Caco-2 (cell line): ENCODE results near the gene LRBA. TPM values are rescaled to one million over a fixed set of nuclear protein-coding genes. Genes with fewer than 3 reads are reported as not detected.

Source experiments
- BruUV-seq: library from RNA; stranded (reverse); fragments of 400-500 nt; replicated peaks from 2 replicates; lab custom pipeline; 2021; lab: Mats Ljungman, UMichigan
- CTCF ChIA-PET: fragments of 300-600 bp; sonication (Branson Sonifier 250); formaldehyde crosslinking; loops from one replicate; lab custom pipeline; 2022; ENCODE audit warnings: antibody characterized with exemption; lab: Charles Lee
- POLR2A ChIA-PET: fragments of 300-600 bp; sonication (Branson Sonifier 250); formaldehyde crosslinking; loops from one replicate; lab custom pipeline; 2022; ENCODE audit warnings: antibody characterized with exemption; lab: Charles Lee
- DNase-seq, 2 experiments: peaks; one replicate each; pipeline versions ENCODE4 v3.0.0 to v3.0.0-alpha.2; 2020 to 2022
- H3K27me3 ChIP-seq: replicated peaks from 2 replicates; pipeline ENCODE4 v1.6.0; 2011; ENCODE audit warnings: low read length; ENCODE audit not compliant: control insufficient read depth, insufficient read depth
- H3K36me3 ChIP-seq: 2 replicates; pipeline ENCODE4 v1.5.1; 2011; ENCODE audit warnings: low read length; ENCODE audit not compliant: control insufficient read depth, insufficient read depth
- H3K4me1 ChIP-seq: fragments of 250-450 bp; sonication (Bioruptor Pico); 2 replicates; pipeline ENCODE4 v1.5.1; 2020; ENCODE audit warnings: mild to moderate bottlenecking
- H3K4me3 ChIP-seq: 2 replicates; pipeline ENCODE4 v1.5.1; 2011; ENCODE audit warnings: low read depth, mild to moderate bottlenecking, control low read depth, low read length
- H3K9me3 ChIP-seq: fragments of 250-450 bp; sonication (Bioruptor Pico); 2 replicates; pipeline ENCODE4 v1.5.1; 2020; ENCODE audit warnings: mild to moderate bottlenecking, moderate library complexity
- H3K27ac Mint-ChIP-seq: one replicate; pipeline ENCODE4 v1.8.0; 2022; ENCODE audit warnings: mixed read lengths; ENCODE audit not compliant: unreplicated experiment
- H3K27me3 Mint-ChIP-seq: one replicate; pipeline ENCODE4 v1.8.0; 2022; ENCODE audit warnings: mixed read lengths; ENCODE audit not compliant: insufficient read depth, unreplicated experiment
- H3K36me3 Mint-ChIP-seq: one replicate; pipeline ENCODE4 v1.8.0; 2022; ENCODE audit warnings: mild to moderate bottlenecking, mixed read lengths; ENCODE audit not compliant: insufficient read depth, unreplicated experiment
- H3K4me1 Mint-ChIP-seq: one replicate; pipeline ENCODE4 v1.8.0; 2022; ENCODE audit warnings: low read depth, mixed read lengths; ENCODE audit not compliant: unreplicated experiment
- H3K4me3 Mint-ChIP-seq: one replicate; pipeline ENCODE4 v1.8.0; 2022; ENCODE audit warnings: mild to moderate bottlenecking, moderate library complexity, mixed read lengths; ENCODE audit not compliant: unreplicated experiment
- H3K9me3 Mint-ChIP-seq: one replicate; pipeline ENCODE4 v1.8.0; 2022; ENCODE audit warnings: mixed read lengths; ENCODE audit not compliant: unreplicated experiment
- CTCF ChIP-seq, 2 experiments: fragments of 200-600 bp in 1 of 2; IDR thresholded peaks; 1 replicate in 1 of 2; 2 replicates in 1 of 2; pipeline versions ENCODE4 v1.5.1 to v1.8.0; 2011 to 2022; ENCODE audit warnings: antibody characterized with exemption in 1 of 2, control low read depth in 1 of 2, inconsistent platforms in 1 of 2, low read depth in 1 of 2, low read length in 1 of 2, mild to moderate bottlenecking in 1 of 2, moderate library complexity in 1 of 2; ENCODE audit not compliant: insufficient read depth in 1 of 2, severe bottlenecking in 1 of 2, unreplicated experiment in 1 of 2
- intact Hi-C: fragments of 100-400 bp; cut with micrococcal nuclease; formaldehyde crosslinking; loops from one replicate; pipeline ENCODE4 v1.10.0; 2022; ENCODE audit not compliant: unreplicated experiment
- total RNA-seq: library from RNA; stranded (reverse); gene quantifications from 2 replicates; pipeline ENCODE4 v1.2.3, GENCODE V29; 2022

Gene LRBA
- total RNA-seq, 1 experiment from 2014 or later = 53.2 TPM

GRCh38 chr4:150461957-150462356 lies 553.1 kb downstream of the LRBA start:
- Mint-ChIP-seq H3K27me3 (no peaks in the 10 kb centered on the region), H3K4me3 (no peak overlapping the region), H3K4me1 (no peaks in the 10 kb centered on the region), H3K27ac (no peak overlapping the region), H3K36me3 (peaks cover 4% of the 10 kb centered on the region), H3K9me3 (no peaks in the 10 kb centered on the region)
- no peaks in the 10 kb centered on the region for H3K9me3 ChIP-seq
- no peak for DNase-seq
- BruUV-seq = no TSS peak
- no peaks in the 10 kb centered on the region for H3K27me3 ChIP-seq
- no peaks in the 10 kb centered on the region for H3K4me1 ChIP-seq
- no peak for TF ChIP-seq CTCF (IDR thresholded peaks at IDR 0.05; ENCODE audit: insufficient read depth in 1 of 2, low read depth in 1 of 2, low read length in 1 of 2, severe bottlenecking in 1 of 2, unreplicated experiment in 1 of 2)
- ChIA-PET POLR2A (no interaction called here), CTCF (no interaction called here)
- intact Hi-C loops = no loop called here
- H3K36me3 ChIP-seq = no peaks in the 10 kb centered on the region
- no peak overlapping the region for H3K4me3 ChIP-seq

- Mint-ChIP-seq H3K4me3 (no peak overlapping the region), H3K27ac (no peak overlapping the region), H3K36me3 (peaks cover 5% of the 10 kb centered on the region), H3K27me3 (no peaks in the 10 kb centered on the region), H3K9me3 (peaks cover 9% of the 10 kb centered on the region), H3K4me1 (no peaks in the 10 kb centered on the region)
- no peak for DNase-seq
- ChIA-PET POLR2A (no interaction called here), CTCF (no interaction called here)
- BruUV-seq = no TSS peak
- Histone ChIP-seq H3K4me1 (no peaks in the 10 kb centered on the region), H3K4me3 (no peak overlapping the region), H3K9me3 (no peaks in the 10 kb centered on the region), H3K36me3 (no peaks in the 10 kb centered on the region), H3K27me3 (no peaks in the 10 kb centered on the region)
- no peak for TF ChIP-seq CTCF (IDR thresholded peaks at IDR 0.05; ENCODE audit: insufficient read depth in 1 of 2, low read depth in 1 of 2, low read length in 1 of 2, severe bottlenecking in 1 of 2, unreplicated experiment in 1 of 2)
- intact Hi-C loops = no loop called here
Observed at GRCh38 chr4:150457802-150458201, 557.3 kb downstream of the LRBA start.

GRCh38 chr4:150451883-150452282 lies 563.2 kb downstream of the LRBA start:
- Mint-ChIP-seq H3K4me1 (no peaks in the 10 kb centered on the region), H3K36me3 (peaks cover 5% of the 10 kb centered on the region), H3K9me3 (peaks cover 9% of the 10 kb centered on the region), H3K4me3 (no peak overlapping the region), H3K27ac (no peak overlapping the region), H3K27me3 (no peaks in the 10 kb centered on the region)
- intact Hi-C loops = no loop called here
- ChIA-PET CTCF (no interaction called here), POLR2A (no interaction called here)
- H3K27me3 ChIP-seq = no peaks in the 10 kb centered on the region
- no peak for DNase-seq
- BruUV-seq = no TSS peak
- H3K9me3 ChIP-seq = no peaks in the 10 kb centered on the region
- no peaks in the 10 kb centered on the region for H3K4me1 ChIP-seq
- H3K36me3 ChIP-seq = no peaks in the 10 kb centered on the region
- H3K4me3 ChIP-seq = no peak overlapping the region
- TF ChIP-seq CTCF (IDR thresholded peaks at IDR 0.05; ENCODE audit: insufficient read depth in 1 of 2, low read depth in 1 of 2, low read length in 1 of 2, severe bottlenecking in 1 of 2, unreplicated experiment in 1 of 2) = no peak
